AG04449 (cell line): Measurements from ENCODE around the gene JMJD4.

Source experiments
- CTCF ChIA-PET: fragments of 350-600 bp; formaldehyde crosslinking; extraction: SDS; loops from one replicate; lab custom pipeline; 2021; ENCODE audit warnings: antibody characterized with exemption; lab: Yijun Ruan, JAX
- POLR2A ChIA-PET: fragments of 400-600, 350-600 bp; formaldehyde crosslinking; extraction: SDS; loops from one replicate; lab custom pipeline; 2020; ENCODE audit warnings: antibody characterized with exemption, inconsistent platforms; lab: Yijun Ruan, JAX
- DNase-seq: peaks from one replicate; pipeline ENCODE4 v3.0.0-alpha.2; 2010; ENCODE audit warnings: low read depth, low spot score
- H3K4me3 ChIP-seq: 2 replicates; pipeline ENCODE4 v1.5.1; 2011; ENCODE audit warnings: low read depth, mild to moderate bottlenecking, control low read depth, low read length
- CTCF ChIP-seq: IDR thresholded peaks from one replicate; pipeline ENCODE4 v1.5.1; 2011; ENCODE audit warnings: mild to moderate bottlenecking, moderate library complexity, low read length, control low read depth, inconsistent platforms; ENCODE audit not compliant: insufficient read depth; ENCODE audit errors: missing control alignments

The JMJD4 gene

DNA sequence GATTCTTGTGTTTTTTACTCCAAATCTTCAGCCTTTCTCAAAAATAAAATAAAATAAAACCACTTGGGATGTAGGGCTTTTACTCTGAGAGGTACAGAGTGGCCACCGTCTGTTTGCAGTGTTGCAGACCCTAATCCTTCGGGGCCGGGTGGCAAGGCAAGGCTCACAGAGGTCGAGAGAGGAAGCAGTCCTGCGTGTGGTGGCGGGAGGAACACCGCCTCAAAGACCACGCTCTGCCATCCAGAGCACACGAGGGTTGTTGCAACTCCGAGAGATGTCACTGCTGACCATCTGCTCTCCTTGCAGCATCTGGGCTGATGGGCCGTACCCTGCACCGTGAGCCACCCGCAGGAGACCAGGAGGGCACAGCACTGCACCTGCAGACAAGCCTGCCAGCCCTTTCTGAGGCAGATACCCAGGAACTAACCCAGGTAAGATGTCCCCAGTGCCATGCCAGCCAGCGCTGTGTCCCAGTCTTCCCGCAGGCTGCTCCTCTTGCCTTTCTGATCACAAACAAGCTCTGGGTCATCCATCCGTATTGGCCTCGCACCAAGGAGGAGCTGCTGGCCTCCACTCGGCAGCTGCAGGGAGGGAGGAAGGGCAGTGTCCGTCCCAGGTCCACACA, 31.7 kb upstream of the JMJD4 start:
- no peak for TF ChIP-seq CTCF
- ChIA-PET CTCF (interaction anchor here (1.4 to 8.9 kb wide), 3 partner anchors 36 to 186 kb away, joined by 3 to 121 read pairs (median 61); partner anchors contain the start of gene WNT9A), POLR2A (no interaction called here)
- H3K4me3 ChIP-seq: no peak overlapping the region
- no peak for DNase-seq

DNA sequence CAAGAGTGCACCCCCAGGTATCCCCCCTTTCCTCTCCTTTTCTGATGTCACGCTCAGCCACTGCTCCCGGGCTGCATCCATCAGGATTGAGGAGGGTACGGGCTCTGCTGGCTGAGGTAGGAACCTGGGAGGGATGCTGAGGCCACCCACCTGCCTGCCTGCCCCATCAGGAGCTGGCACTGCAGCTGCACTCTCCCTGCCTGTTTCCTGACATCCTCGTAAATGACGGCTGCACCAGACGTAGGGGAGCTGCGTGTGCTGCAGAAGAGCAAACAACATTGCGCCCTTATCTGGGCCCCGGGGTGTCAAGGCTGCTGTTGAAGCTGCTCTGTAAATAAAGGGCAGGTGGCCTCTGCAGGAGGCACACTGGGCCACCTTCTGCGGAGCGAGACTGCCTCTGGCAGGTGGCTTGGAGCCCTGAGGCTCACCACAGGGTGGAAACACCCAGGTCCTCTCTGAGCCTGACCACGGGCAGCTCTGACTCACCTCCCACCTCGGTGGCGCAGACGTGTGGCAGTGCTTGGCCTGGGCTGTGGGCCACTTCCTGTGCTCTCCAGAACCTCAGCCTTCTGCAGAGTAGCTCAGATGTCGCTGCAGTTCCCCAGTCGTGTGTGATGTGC, 31.0 kb upstream of the JMJD4 start:
- ChIA-PET POLR2A (interaction anchor here (1.2 kb wide), 1 partner anchor 9 kb away, joined by 3 read pairs; no protein-coding TSS in a partner anchor), CTCF (interaction anchor here (1.2 to 8.9 kb wide), 4 partner anchors 36 to 749 kb away, joined by 3 to 121 read pairs (median 33); partner anchors contain the start of gene WNT9A)
- DNase-seq: no peak
- H3K4me3 ChIP-seq: no peak overlapping the region
- no peak for TF ChIP-seq CTCF

DNA sequence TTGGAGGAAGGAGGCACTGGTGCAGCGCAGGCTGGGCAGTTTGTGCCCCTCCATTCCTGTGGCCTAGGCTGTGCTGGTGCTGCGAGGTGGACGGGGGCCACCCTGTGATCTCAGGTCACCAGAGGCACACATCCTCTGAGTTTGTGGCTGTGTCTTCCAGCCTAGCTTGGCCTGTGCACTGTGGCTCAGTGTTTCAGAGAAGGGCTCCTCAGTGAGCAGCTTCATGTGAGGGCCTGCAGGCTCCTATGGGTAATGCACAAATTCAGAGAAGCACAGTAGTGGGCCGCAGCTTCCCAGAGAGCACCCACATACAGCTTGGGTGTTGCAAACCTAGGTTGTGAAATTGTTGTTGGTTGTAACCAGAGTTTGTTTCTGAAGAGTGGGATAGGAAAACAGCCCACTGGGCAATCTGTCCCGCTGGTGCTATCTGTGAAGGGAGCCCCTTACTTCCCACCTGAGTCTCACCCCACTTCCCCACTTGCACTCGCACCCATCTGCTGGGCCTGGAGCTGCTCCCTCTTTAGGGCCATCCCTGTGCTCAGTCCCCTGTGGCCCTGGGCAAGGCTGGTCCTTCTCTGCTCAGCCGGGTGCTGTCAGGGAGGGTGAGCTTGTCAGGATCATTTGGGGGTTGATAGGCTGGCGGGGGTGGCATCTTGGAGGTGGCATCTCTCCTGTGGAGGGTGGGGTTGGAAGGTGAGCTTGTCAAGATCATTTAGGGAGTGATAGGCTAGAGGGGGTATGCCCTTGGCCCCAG, 30.3 kb upstream of the JMJD4 start:
- H3K4me3 ChIP-seq: no peak overlapping the region
- ChIA-PET POLR2A (interaction anchor here (0.8 to 1.2 kb wide), 2 partner anchors 10 to 11 kb away, joined by 3 read pairs; no protein-coding TSS in a partner anchor), CTCF (interaction anchor here (1.0 to 8.9 kb wide), 8 partner anchors 10 to 749 kb away, joined by 3 to 121 read pairs (median 4); partner anchors contain the start of genes JMJD4, SNAP47 and WNT9A)
- DNase-seq: no peak
- TF ChIP-seq CTCF: no peak

DNA sequence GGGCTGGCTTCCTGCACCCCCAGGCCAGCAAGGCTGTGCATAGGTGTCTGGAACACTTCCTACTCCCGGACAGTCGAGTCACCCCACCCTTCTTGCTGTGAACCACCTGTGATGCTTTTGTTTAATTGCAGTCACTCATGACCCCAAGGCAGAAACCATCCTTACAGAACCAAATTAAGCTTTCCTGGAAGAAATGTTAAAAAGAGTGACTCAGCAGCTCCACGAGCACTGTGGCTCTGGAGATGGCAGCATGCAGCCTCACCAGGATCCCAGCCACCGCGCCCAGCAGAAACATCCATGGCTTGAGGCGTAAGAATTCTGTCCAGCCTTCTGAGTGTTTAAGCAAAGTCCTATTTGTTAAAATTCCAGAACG, 28.9 kb upstream of the JMJD4 start:
- TF ChIP-seq CTCF: no peak
- ChIA-PET POLR2A (interaction anchor here (1.0 to 1.4 kb wide), 2 partner anchors 11 to 30 kb away, joined by 3 to 4 read pairs; no protein-coding TSS in a partner anchor), CTCF (interaction anchor here (1.3 to 8.9 kb wide), 9 partner anchors 10 to 310 kb away, joined by 3 to 121 read pairs (median 27); partner anchors contain the start of gene WNT9A)
- H3K4me3 ChIP-seq: no peak overlapping the region
- DNase-seq: no peak

DNA sequence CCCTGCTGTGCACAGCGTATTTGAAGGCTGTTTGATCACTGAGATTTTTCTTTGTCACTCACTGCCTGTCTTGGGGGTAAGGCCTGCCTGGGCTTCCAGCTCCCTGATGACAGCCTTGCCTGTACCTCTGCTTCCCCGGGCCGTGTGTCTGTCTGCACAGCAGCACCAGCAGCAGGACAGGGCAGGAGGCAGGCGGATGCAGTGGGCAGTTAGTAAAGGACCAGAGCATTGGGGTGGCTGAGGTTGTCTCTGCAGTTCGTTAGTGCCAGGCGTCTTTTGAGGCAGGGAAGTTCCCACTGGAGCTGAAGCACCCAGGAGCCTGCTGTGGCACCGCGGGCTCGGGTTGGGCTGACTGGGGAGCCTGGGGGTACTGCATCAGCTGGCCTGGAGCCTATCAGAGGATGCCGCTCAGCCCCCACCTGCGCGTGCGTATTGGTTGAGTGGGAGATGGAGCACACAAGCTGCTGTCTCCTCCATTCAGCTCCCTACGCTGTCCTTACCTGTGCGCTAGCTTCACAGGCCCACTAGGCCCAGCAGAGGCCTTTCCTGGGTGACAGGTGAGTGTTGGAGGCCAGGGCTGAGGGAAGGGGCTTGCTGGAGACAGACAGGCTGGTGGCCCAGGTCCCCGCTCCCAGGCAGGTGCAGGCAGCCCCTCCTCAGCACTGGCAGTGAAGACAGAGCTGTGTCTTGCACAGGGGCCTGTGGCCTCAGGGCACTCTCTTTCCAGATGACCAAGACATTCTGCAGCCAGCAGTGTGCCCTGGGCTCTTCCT, 28.3 kb upstream of the JMJD4 start:
- CTCF ChIA-PET: interaction anchor here (0.7 to 8.9 kb wide), 18 partner anchors 10 to 752 kb away, joined by 3 to 121 read pairs (median 5); partner anchors contain the start of gene WNT9A
- no peak overlapping the region for H3K4me3 ChIP-seq
- no peak for TF ChIP-seq CTCF
- DNase-seq: no peak
- POLR2A ChIA-PET: interaction anchor here (1.0 to 1.5 kb wide), 3 partner anchors 11 to 190 kb away, joined by 3 to 4 read pairs (median 3); no protein-coding TSS in a partner anchor
